AG09319 (cell line): Measurements from ENCODE around the gene RNF111.

Experiments
- DNase-seq: peaks from one replicate; pipeline ENCODE4 v3.0.0-alpha.2; 2010; ENCODE audit warnings: low read depth; ENCODE audit errors: extremely low read depth
- CTCF ChIP-seq: IDR thresholded peaks from 2 replicates; pipeline ENCODE4 v1.5.1; 2011; ENCODE audit warnings: low read depth, mild to moderate bottlenecking, inconsistent platforms, low read length, moderate library complexity

RNF111 gene

GRCh38 chr15:59060348-59060747 lies 72.9 kb downstream of the RNF111 start:
- DNase-seq: no peak
- TF ChIP-seq CTCF: no peak

- DNase-seq: no peak
- no peak for TF ChIP-seq CTCF
Measured at GRCh38 chr15:59063042-59063441, 75.6 kb downstream of the RNF111 start.

- no peak for DNase-seq
- no peak for TF ChIP-seq CTCF
Measured at GRCh38 chr15:59069430-59069829, 82.0 kb downstream of the RNF111 start.

GRCh38 chr15:59074607-59075006 lies 87.1 kb downstream of the RNF111 start:
- TF ChIP-seq CTCF: no peak
- DNase-seq: no peak

- no peak for TF ChIP-seq CTCF
- no peak for DNase-seq
Measured at GRCh38 chr15:59087731-59088130, 100.3 kb downstream of the RNF111 start.

- TF ChIP-seq CTCF: no peak
- DNase-seq: no peak
Measured at GRCh38 chr15:59094077-59094476, 106.6 kb downstream of the RNF111 start.

- TF ChIP-seq CTCF: no peak
Measured at GRCh38 chr15:59096429-59096828, 109.0 kb downstream of the RNF111 start.

More at GRCh38 chr15:59096429-59096828, 109.0 kb downstream of the RNF111 start:
- DNase-seq: no peak
